PC-9 (cell line): ENCODE measurements around the gene CMIP.

Source experiments
- CTCF ChIP-seq: fragments of 200-600 bp; sonication (generic); conservative IDR thresholded peaks from 2 replicates; pipeline ENCODE4 v1.6.1; 2017; ENCODE audit warnings: mixed run types, antibody characterized with exemption, mild to moderate bottlenecking, moderate library complexity
- EZH2 ChIP-seq: fragments of 200-600 bp; sonication (generic); IDR thresholded peaks from 2 replicates; pipeline ENCODE4 v1.8.0; 2017; ENCODE audit warnings: antibody characterized with exemption, low read depth

GRCh38 chr16:81624760-81625543 lies 180.3 kb downstream of the CMIP start:
- TF ChIP-seq CTCF, result no peak
- TF ChIP-seq EZH2, result no peak
